GM21786 (cell line): Measurements from ENCODE around the gene SPIN2B.
A peak's percentile ranks its signal among the peaks of the same experiment; 100 is the strongest.
"Not testable (repeated sequence)": the region's sequence is repeated elsewhere in the genome, so short reads cannot be mapped to it uniquely, and the experiment has no call there.

ENCODE experiments used
- ATAC-seq: cut with Tn5 transposase; IDR thresholded peaks from one replicate; pipeline ENCODE4 v1.9.1; 2021; ENCODE audit not compliant: unreplicated experiment

SPIN2B gene

GRCh38 chrX:57121162-57121755 lies at the start of gene SPIN2B:
TSS of gene SPIN2B (minus strand) at chrX:57121548.
- peak; percentile 99 for ATAC-seq

GRCh38 chrX:57156397-57157049 lies 35.2 kb upstream of the SPIN2B start:
- no peak for ATAC-seq

GRCh38 chrX:57155171-57155570 lies 33.8 kb upstream of the SPIN2B start:
- no peak for ATAC-seq

GRCh38 chrX:57152222-57152621 lies 30.9 kb upstream of the SPIN2B start:
- not testable (repeated sequence) for ATAC-seq

- no peak for ATAC-seq
Measured at GRCh38 chrX:57138674-57139073, 17.3 kb upstream of the SPIN2B start.

GRCh38 chrX:57137501-57137900 lies 16.2 kb upstream of the SPIN2B start:
- no peak for ATAC-seq

- ATAC-seq, result not testable (repeated sequence)
Measured at GRCh38 chrX:57137073-57137472, 15.7 kb upstream of the SPIN2B start, which contains the start of gene SPIN2A. TSS of gene SPIN2A (minus strand) at chrX:57137397. CDS start at chrX:57136597, 800 bp downstream.

GRCh38 chrX:57136589-57136988 lies 15.2 kb upstream of the SPIN2B start:
- ATAC-seq, result not testable (repeated sequence)

GRCh38 chrX:57135287-57135686 lies 13.9 kb upstream of the SPIN2B start:
- no peak for ATAC-seq

- ATAC-seq, result no peak
Measured at GRCh38 chrX:57134702-57135101, 13.4 kb upstream of the SPIN2B start.

GRCh38 chrX:57133706-57134105 lies 12.4 kb upstream of the SPIN2B start:
- ATAC-seq, result no peak

GRCh38 chrX:57133284-57133683 lies 11.9 kb upstream of the SPIN2B start:
- not testable (repeated sequence) for ATAC-seq

GRCh38 chrX:57132046-57132445 lies 10.7 kb upstream of the SPIN2B start:
- ATAC-seq, result no peak

- no peak for ATAC-seq
Measured at GRCh38 chrX:57121816-57122215, 468 bp upstream of the SPIN2B start.

GRCh38 chrX:57120619-57121161 lies 658 bp downstream of the SPIN2B start:
- not testable (repeated sequence) for ATAC-seq

- ATAC-seq, result no peak
Measured at GRCh38 chrX:57119416-57119815, 1.9 kb downstream of the SPIN2B start.

- not testable (repeated sequence) for ATAC-seq
Measured at GRCh38 chrX:57117566-57117965, 3.8 kb downstream of the SPIN2B start.

GRCh38 chrX:57104921-57105398 lies 16.4 kb downstream of the SPIN2B start:
- no peak for ATAC-seq

GRCh38 chrX:57104406-57104805 lies 16.9 kb downstream of the SPIN2B start:
- no peak for ATAC-seq

GRCh38 chrX:57103489-57103888 lies 17.9 kb downstream of the SPIN2B start:
- no peak for ATAC-seq

- ATAC-seq, result not testable (repeated sequence)
Measured at GRCh38 chrX:57102918-57103317, 18.4 kb downstream of the SPIN2B start.

- no peak for ATAC-seq
Measured at GRCh38 chrX:57083143-57083542, 38.2 kb downstream of the SPIN2B start.
